Measurements from ENCODE around the gene OGG1.

OGG1 gene

GRCh38 chr3:9746330-9746729 is 3.4 kb upstream of the OGG1 start:
- TF ChIP-seq SNAI2 (CRISPR knock-in tag; IDR thresholded peaks at IDR 0.05) (no peak), ZC3H10 (CRISPR knock-in tag; IDR thresholded peaks at IDR 0.05) (no peak), PATZ1 (CRISPR knock-in tag; IDR thresholded peaks at IDR 0.05; ENCODE audit: borderline replicate concordance) (no peak), RARB (CRISPR knock-in tag; IDR thresholded peaks at IDR 0.05) (no peak), TSHZ2 (CRISPR knock-in tag; IDR thresholded peaks at IDR 0.05) (no peak), ZNF70 (CRISPR knock-in tag; IDR thresholded peaks at IDR 0.05) (no peak), OSR1 (CRISPR knock-in tag; IDR thresholded peaks at IDR 0.05) (no peak), ISL1 (CRISPR knock-in tag; IDR thresholded peaks at IDR 0.05) (no peak), ZNF565 (CRISPR knock-in tag; conservative IDR thresholded peaks at IDR 0.05; ENCODE audit: low read depth) (no peak), CSDC2 (CRISPR knock-in tag; IDR thresholded peaks at IDR 0.05) (no peak), CSRNP3 (CRISPR knock-in tag; IDR thresholded peaks at IDR 0.05) (no peak), BACH2 (CRISPR knock-in tag; IDR thresholded peaks at IDR 0.05; ENCODE audit: borderline replicate concordance) (no peak), CREB5 (CRISPR knock-in tag; IDR thresholded peaks at IDR 0.05; ENCODE audit: low read depth) (no peak), TOX (CRISPR knock-in tag; IDR thresholded peaks at IDR 0.05; ENCODE audit: borderline replicate concordance) (no peak)

GRCh38 chr3:9747267-9747666 is 2.5 kb upstream of the OGG1 start:
- peak; percentile 14 for ATAC-seq
- TF ChIP-seq BACH2 (CRISPR knock-in tag; IDR thresholded peaks at IDR 0.05; ENCODE audit: borderline replicate concordance) (no peak), TSHZ2 (CRISPR knock-in tag; IDR thresholded peaks at IDR 0.05) (no peak), SNAI2 (CRISPR knock-in tag; IDR thresholded peaks at IDR 0.05) (no peak), GLIS3 (CRISPR knock-in tag; IDR thresholded peaks at IDR 0.05) (no peak), POU6F1 (CRISPR knock-in tag; IDR thresholded peaks at IDR 0.05; ENCODE audit: borderline replicate concordance, low read depth) (no peak), ESRRG (CRISPR knock-in tag; IDR thresholded peaks at IDR 0.05) (no peak), TCF4 (CRISPR knock-in tag; IDR thresholded peaks at IDR 0.05; ENCODE audit: borderline replicate concordance) (no peak), ZNF70 (CRISPR knock-in tag; IDR thresholded peaks at IDR 0.05) (no peak), ISL1 (CRISPR knock-in tag; IDR thresholded peaks at IDR 0.05) (no peak), RARB (CRISPR knock-in tag; IDR thresholded peaks at IDR 0.05) (no peak), ZC3H10 (CRISPR knock-in tag; IDR thresholded peaks at IDR 0.05) (no peak), CREB5 (CRISPR knock-in tag; IDR thresholded peaks at IDR 0.05; ENCODE audit: low read depth) (no peak), ZFP3 (CRISPR knock-in tag; IDR thresholded peaks at IDR 0.05) (no peak), ZFP30 (CRISPR knock-in tag; IDR thresholded peaks at IDR 0.05) (no peak), ZNF565 (CRISPR knock-in tag; conservative IDR thresholded peaks at IDR 0.05; ENCODE audit: low read depth) (no peak), CSRNP3 (CRISPR knock-in tag; IDR thresholded peaks at IDR 0.05) (no peak), TOX (CRISPR knock-in tag; IDR thresholded peaks at IDR 0.05; ENCODE audit: borderline replicate concordance) (no peak), OSR1 (CRISPR knock-in tag; IDR thresholded peaks at IDR 0.05) (no peak), PATZ1 (CRISPR knock-in tag; IDR thresholded peaks at IDR 0.05; ENCODE audit: borderline replicate concordance) (no peak)

More at GRCh38 chr3:9746330-9746729, 3.4 kb upstream of the OGG1 start:
- peak; percentile 47 for ATAC-seq
